Activated naive CD8-positive, alpha-beta T cell treated with anti-CD3 and anti-CD28 coated beads for 36 hours (primary cell): ENCODE results near the gene RNF227. TPM values are rescaled to one million over a fixed set of nuclear protein-coding genes. Genes with fewer than 3 reads are reported as not detected.

Source experiments
- DNase-seq: peaks from one replicate; pipeline ENCODE4 v3.0.0; 2021
- H3K27ac Mint-ChIP-seq: one replicate; pipeline ENCODE4 v1.8.0; 2022; ENCODE audit warnings: mild to moderate bottlenecking, moderate library complexity, mixed read lengths
- H3K27me3 Mint-ChIP-seq: one replicate; pipeline ENCODE4 v1.8.0; 2022; ENCODE audit warnings: mild to moderate bottlenecking, mixed read lengths
- H3K36me3 Mint-ChIP-seq: one replicate; pipeline ENCODE4 v1.8.0; 2021; ENCODE audit warnings: mild to moderate bottlenecking, mixed read lengths
- H3K4me1 Mint-ChIP-seq: one replicate; pipeline ENCODE4 v1.8.0; 2021; ENCODE audit warnings: mixed read lengths
- H3K4me3 Mint-ChIP-seq: one replicate; pipeline ENCODE4 v1.8.0; 2022; ENCODE audit warnings: mild to moderate bottlenecking, moderate library complexity, mixed read lengths
- H3K9me3 Mint-ChIP-seq: one replicate; pipeline ENCODE4 v1.8.0; 2022; ENCODE audit warnings: mixed read lengths
- total RNA-seq, 2 experiments: library from RNA; stranded (reverse); gene quantifications; one replicate each; pipeline ENCODE4 v1.2.3, GENCODE V29; 2021

RNF227 gene
- total RNA-seq, 2 experiments from 2014 or later, result 4.0 to 4.1 TPM

DNA sequence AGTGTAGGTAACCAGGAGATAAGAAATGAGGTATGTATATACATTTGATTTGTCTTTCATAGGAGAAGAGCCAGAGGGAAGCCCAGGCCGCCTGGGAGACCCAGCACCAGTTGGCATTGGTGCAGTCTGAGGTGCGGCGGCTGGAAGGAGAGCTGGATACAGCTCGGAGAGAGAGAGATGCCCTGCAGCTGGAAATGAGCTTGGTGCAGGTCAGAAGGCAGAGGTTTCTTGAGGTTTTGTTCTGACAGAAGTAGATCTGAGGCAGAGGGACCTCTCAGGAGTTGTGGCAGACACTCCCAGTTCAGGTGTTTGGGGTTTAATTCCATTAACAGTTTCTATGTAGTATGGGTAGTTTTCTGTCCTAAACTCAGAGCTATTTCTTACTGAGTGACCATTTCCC is 23.9 kb upstream of the RNF227 start:
- Mint-ChIP-seq H3K9me3 (no peaks in the 10 kb centered on the region), H3K27ac (no peak overlapping the region), H3K27me3 (no peaks in the 10 kb centered on the region), H3K4me1 (peaks cover 2% of the 10 kb centered on the region), H3K4me3 (no peak overlapping the region), H3K36me3 (peaks cover 33% of the 10 kb centered on the region)
- DNase-seq, result no peak

DNA sequence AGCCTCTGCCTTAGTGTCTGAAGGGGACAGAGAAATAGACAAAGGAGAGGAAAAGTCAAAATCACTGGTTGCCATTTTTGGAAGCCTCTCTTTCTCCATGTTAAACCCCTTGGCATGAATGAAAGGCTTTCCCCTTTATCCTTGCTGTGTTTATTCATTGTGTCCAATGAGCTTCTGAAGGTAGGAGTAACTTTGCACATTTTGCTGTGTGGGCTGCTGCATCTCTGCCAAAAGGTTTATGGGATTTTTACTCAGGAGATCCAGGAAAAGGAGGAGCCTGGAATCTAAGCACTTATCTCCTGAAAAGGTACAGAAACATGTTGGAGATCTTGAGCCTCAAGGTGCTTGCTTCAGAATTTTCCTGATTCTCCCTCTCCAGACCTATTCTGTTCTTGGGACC is 19.8 kb upstream of the RNF227 start:
- Mint-ChIP-seq H3K36me3 (peaks cover 41% of the 10 kb centered on the region), H3K9me3 (no peaks in the 10 kb centered on the region), H3K4me1 (peaks cover 24% of the 10 kb centered on the region), H3K4me3 (no peak overlapping the region), H3K27ac (no peak overlapping the region), H3K27me3 (no peaks in the 10 kb centered on the region)
- no peak for DNase-seq

- peaks cover 35% of the 10 kb centered on the region for H3K36me3 Mint-ChIP-seq
- H3K27me3 Mint-ChIP-seq, result no peaks in the 10 kb centered on the region
- peaks cover 31% of the 10 kb centered on the region for H3K4me1 Mint-ChIP-seq
- peak overlapping the region; percentile 97 for H3K4me3 Mint-ChIP-seq
- H3K27ac Mint-ChIP-seq, result peak overlapping the region; percentile 64
- peak; percentile 39 for DNase-seq
- H3K9me3 Mint-ChIP-seq, result no peaks in the 10 kb centered on the region
Measured at GRCh38 chr17:7932949-7933348, 16.9 kb upstream of the RNF227 start.

DNA sequence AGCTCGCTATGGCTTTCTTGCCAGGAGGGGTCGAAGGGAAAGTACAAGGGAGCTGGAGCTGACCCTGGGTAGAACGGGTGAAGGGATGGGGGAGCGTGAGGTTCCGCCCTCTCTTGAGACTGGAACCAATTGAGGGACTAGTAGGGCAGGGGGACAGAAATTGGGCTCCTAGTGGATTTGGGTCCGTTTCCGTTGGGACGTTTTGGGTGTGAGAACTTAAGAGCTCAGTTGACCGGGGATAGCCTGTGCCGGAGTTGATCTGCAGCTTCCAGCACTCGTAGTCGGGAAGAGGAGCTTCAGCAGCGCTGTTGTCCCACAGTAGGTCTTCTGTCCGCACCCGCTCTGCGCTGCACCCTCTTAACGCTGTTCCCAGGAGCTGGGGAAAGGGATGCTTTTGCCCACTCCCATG is 16.4 kb upstream of the RNF227 start:
- H3K27me3 Mint-ChIP-seq, result no peaks in the 10 kb centered on the region
- peaks cover 31% of the 10 kb centered on the region for H3K4me1 Mint-ChIP-seq
- H3K27ac Mint-ChIP-seq, result peak overlapping the region; percentile 97
- no peaks in the 10 kb centered on the region for H3K9me3 Mint-ChIP-seq
- peak overlapping the region; percentile 97 for H3K4me3 Mint-ChIP-seq
- DNase-seq, result peak; percentile 26
- H3K36me3 Mint-ChIP-seq, result peaks cover 35% of the 10 kb centered on the region

- no peaks in the 10 kb centered on the region for H3K9me3 Mint-ChIP-seq
- H3K4me3 Mint-ChIP-seq, result peak within 1 kb of the TSS; percentile 97
- peaks cover 31% of the 10 kb centered on the region for H3K4me1 Mint-ChIP-seq
- peak within 1 kb of the TSS; percentile 97 for H3K27ac Mint-ChIP-seq
- peaks cover 31% of the 10 kb centered on the region for H3K36me3 Mint-ChIP-seq
- no peaks in the 10 kb centered on the region for H3K27me3 Mint-ChIP-seq
- peak; percentile 100 for DNase-seq
Measured at GRCh38 chr17:7931709-7932482, 15.8 kb upstream of the RNF227 start, which contains the start of the genes CNTROB and TRAPPC1. Gene CNTROB, plus strand, starts transcription at chr17:7932206. Its CDS starts 874 bp downstream, at chr17:7933080. Gene TRAPPC1, minus strand, starts transcription at chr17:7931946. Its CDS starts 117 bp downstream, at chr17:7931829.

GRCh38 chr17:7930841-7931631 is 14.9 kb upstream of the RNF227 start:
- no peaks in the 10 kb centered on the region for H3K9me3 Mint-ChIP-seq
- H3K27ac Mint-ChIP-seq, result peak overlapping the region; percentile 97
- H3K4me1 Mint-ChIP-seq, result peaks cover 31% of the 10 kb centered on the region
- H3K27me3 Mint-ChIP-seq, result no peaks in the 10 kb centered on the region
- H3K4me3 Mint-ChIP-seq, result peak overlapping the region; percentile 97
- H3K36me3 Mint-ChIP-seq, result peaks cover 24% of the 10 kb centered on the region
- no peak for DNase-seq

DNA sequence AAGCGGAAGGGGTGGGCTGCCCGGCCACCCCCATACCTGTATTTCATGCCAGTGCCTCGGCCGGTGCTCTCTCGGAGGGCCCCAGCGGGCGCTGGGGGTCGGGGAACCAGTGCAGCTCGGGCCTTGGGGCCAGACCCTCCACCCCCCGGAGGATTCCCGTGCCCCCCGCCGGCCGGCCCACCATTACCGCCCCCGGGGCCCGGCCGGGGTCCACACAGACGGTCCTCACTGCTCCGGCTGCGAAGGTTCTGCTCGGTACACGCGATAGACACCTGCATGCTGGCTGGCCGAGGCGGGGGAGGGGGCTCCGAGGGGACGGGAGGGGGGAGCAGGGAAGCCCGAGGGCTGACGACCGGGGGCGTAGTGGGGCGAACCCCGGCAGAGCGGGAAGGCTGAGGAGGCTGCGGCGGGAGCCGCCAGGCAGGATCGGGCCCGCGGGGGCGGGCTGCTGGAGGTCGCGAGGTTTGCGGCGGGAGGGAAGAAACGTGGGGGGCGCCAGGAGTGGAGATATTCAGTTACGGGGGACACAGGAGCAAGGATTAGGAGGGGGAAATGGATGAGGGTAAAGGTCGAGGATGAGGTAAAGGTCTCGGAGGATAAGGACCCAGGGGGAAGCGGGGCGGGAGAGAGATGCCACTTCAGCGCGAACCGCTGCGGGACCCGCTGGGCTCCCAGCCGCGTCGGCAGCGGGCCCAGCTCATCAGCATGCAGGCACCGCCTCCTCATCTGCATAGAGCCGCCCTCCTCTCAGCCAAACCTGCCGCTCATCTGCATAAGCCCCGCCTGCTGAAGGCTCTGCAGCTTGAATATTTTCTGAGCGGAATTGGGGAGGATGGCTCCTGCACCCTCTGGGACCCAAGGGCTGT is 13.3 kb upstream of the RNF227 start, which contains the start of gene KCNAB3:
Gene KCNAB3 (minus strand): TSS at position 699 of the 866 bp plus-strand sequence. CDS start 421 bp downstream, at position 278.
- peak; percentile 61 for DNase-seq
- Mint-ChIP-seq H3K36me3 (peaks cover 17% of the 10 kb centered on the region), H3K9me3 (no peaks in the 10 kb centered on the region), H3K4me3 (peak within 1 kb of the TSS; percentile 97), H3K27me3 (no peaks in the 10 kb centered on the region), H3K4me1 (peaks cover 25% of the 10 kb centered on the region), H3K27ac (no peak within 1 kb of the TSS)

DNA sequence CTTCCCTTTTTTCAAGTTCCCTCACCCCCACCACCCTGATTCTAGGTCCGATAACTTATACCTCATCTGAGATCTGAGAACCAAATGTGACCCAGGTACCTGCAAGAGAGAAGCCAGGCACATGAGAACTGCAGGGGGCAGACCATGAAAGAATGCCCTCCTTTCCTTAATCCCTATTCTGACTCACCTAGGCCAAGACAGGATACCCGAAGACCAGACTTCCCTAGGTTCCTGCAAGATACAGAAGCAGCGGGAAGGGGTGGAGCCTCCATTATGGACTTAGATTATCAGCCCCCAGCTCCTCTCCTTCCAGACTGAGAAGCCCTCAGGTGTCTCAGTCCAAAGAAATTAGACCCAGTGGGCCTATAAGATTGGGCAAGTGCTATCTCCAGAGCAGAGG is 11.5 kb upstream of the RNF227 start:
- Mint-ChIP-seq H3K27me3 (no peaks in the 10 kb centered on the region), H3K4me1 (peaks cover 19% of the 10 kb centered on the region), H3K9me3 (no peaks in the 10 kb centered on the region), H3K27ac (no peak overlapping the region), H3K4me3 (no peak overlapping the region), H3K36me3 (peaks cover 12% of the 10 kb centered on the region)
- no peak for DNase-seq

GRCh38 chr17:7922845-7923628 is 6.9 kb upstream of the RNF227 start:
- Mint-ChIP-seq H3K4me1 (peaks cover 12% of the 10 kb centered on the region), H3K36me3 (peaks cover 4% of the 10 kb centered on the region), H3K4me3 (peak overlapping the region; percentile 50), H3K27ac (peak overlapping the region; percentile 80), H3K9me3 (no peaks in the 10 kb centered on the region), H3K27me3 (no peaks in the 10 kb centered on the region)
- DNase-seq, result peak; percentile 84

GRCh38 chr17:7922269-7922844 is 6.3 kb upstream of the RNF227 start:
- peak overlapping the region; percentile 80 for H3K27ac Mint-ChIP-seq
- H3K4me3 Mint-ChIP-seq, result peak overlapping the region; percentile 50
- H3K4me1 Mint-ChIP-seq, result peaks cover 12% of the 10 kb centered on the region

GRCh38 chr17:7916808-7917207 is 719 bp upstream of the RNF227 start:
- Mint-ChIP-seq H3K9me3 (no peaks in the 10 kb centered on the region), H3K27ac (peak overlapping the region; percentile 40), H3K4me3 (peak overlapping the region; percentile 57), H3K4me1 (peaks cover 24% of the 10 kb centered on the region), H3K27me3 (no peaks in the 10 kb centered on the region), H3K36me3 (peaks cover 8% of the 10 kb centered on the region)
- no peak for DNase-seq

More at GRCh38 chr17:7922269-7922844, 6.3 kb upstream of the RNF227 start:
- H3K9me3 Mint-ChIP-seq, result no peaks in the 10 kb centered on the region
- H3K27me3 Mint-ChIP-seq, result no peaks in the 10 kb centered on the region
- DNase-seq, result no peak
- peaks cover 3% of the 10 kb centered on the region for H3K36me3 Mint-ChIP-seq

DNA sequence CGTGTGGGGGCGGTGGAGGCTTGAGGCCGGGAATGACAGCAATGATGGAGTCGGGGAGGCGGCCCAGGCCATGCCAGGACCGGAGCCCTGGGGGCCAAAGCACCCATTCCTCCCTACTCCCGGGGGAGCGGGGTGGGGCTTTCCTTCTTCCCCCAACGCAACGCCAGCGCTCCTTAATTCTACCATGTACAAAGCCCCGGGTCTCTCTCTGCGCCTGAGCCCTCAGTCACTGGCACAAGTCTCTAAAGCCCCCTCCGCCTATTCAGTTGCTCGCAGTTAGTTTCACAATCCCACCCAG is 245 bp upstream of the RNF227 start:
- peak overlapping the region; percentile 57 for H3K4me3 Mint-ChIP-seq
- peak overlapping the region; percentile 40 for H3K27ac Mint-ChIP-seq
- H3K4me1 Mint-ChIP-seq, result peaks cover 23% of the 10 kb centered on the region
- DNase-seq, result no peak
- H3K36me3 Mint-ChIP-seq, result peaks cover 9% of the 10 kb centered on the region
- no peaks in the 10 kb centered on the region for H3K27me3 Mint-ChIP-seq
- H3K9me3 Mint-ChIP-seq, result no peaks in the 10 kb centered on the region

- Mint-ChIP-seq H3K27ac (peak overlapping the region; percentile 87), H3K9me3 (no peaks in the 10 kb centered on the region), H3K4me3 (peak overlapping the region; percentile 88), H3K4me1 (peaks cover 23% of the 10 kb centered on the region), H3K27me3 (no peaks in the 10 kb centered on the region), H3K36me3 (peaks cover 9% of the 10 kb centered on the region)
- no peak for DNase-seq
Measured at GRCh38 chr17:7915179-7915610, 894 bp downstream of the RNF227 start.
